ENCODE measurements around the gene SLC25A6. TPM values are rescaled to one million over a fixed set of nuclear protein-coding genes. Genes with fewer than 3 reads are reported as not detected.
A peak's percentile ranks its signal among the peaks of the same experiment; 100 is the strongest.
"Not testable (repeated sequence)": the region's sequence is repeated elsewhere in the genome, so short reads cannot be mapped to it uniquely, and the experiment has no call there.

SLC25A6 gene
- total RNA-seq, 6 experiments from 2014 or later: 44.3 to 87.8 (median 57.0) TPM

GRCh38 chrX:1407035-1407434 is 15.1 kb upstream of the SLC25A6 start:
- no peak for ATAC-seq
- TF ChIP-seq CTCF (IDR thresholded peaks at IDR 0.05): no peak
- TF ChIP-seq POLR2A (IDR thresholded peaks at IDR 0.05): no peak
- H3K27ac ChIP-seq: no peak overlapping the region
- H3K9me3 ChIP-seq: no peaks in the 10 kb centered on the region
- no peaks in the 10 kb centered on the region for H3K4me1 ChIP-seq
- no peaks in the 10 kb centered on the region for H3K27me3 ChIP-seq
- no peak for DNase-seq
- no peak overlapping the region for H3K4me3 ChIP-seq
- peaks cover 0 to 25% (median 11%) of the 10 kb centered on the region in 4 donors for H3K36me3 ChIP-seq
- intact Hi-C loops (cut with DNase I): no loop called here

GRCh38 chrX:1405769-1406168 is 13.9 kb upstream of the SLC25A6 start:
- H3K27me3 ChIP-seq; ATAC-seq; intact Hi-C loops (cut with DNase I); H3K4me1 ChIP-seq; H3K27ac ChIP-seq; DNase-seq; H3K9me3 ChIP-seq; H3K4me3 ChIP-seq: not testable (repeated sequence)
- H3K36me3 ChIP-seq: peaks cover 0 to 21% (median 10%) of the 10 kb centered on the region in 4 donors
- 94% methylated on average over 2 of the region's 2 CpGs for WGBS (ENCODE audit: insufficient coverage, low coverage, low lambda C conversion rate, missing lambda C conversion rate)

- peaks cover 0 to 24% (median 10%) of the 10 kb centered on the region in 4 donors for H3K36me3 ChIP-seq
- DNase-seq; H3K27ac ChIP-seq; H3K4me1 ChIP-seq; ATAC-seq; H3K9me3 ChIP-seq; intact Hi-C loops (cut with DNase I); H3K27me3 ChIP-seq; H3K4me3 ChIP-seq: not testable (repeated sequence)
- WGBS (ENCODE audit: insufficient coverage, low coverage, low lambda C conversion rate, missing lambda C conversion rate): 98% methylated on average over 3 of the region's 3 CpGs
Observed at GRCh38 chrX:1403867-1404266, 12.0 kb upstream of the SLC25A6 start.

GRCh38 chrX:1403228-1403627 is 11.3 kb upstream of the SLC25A6 start:
- Histone ChIP-seq H3K4me3 (no peak overlapping the region), H3K9me3 (no peaks in the 10 kb centered on the region), H3K4me1 (no peaks in the 10 kb centered on the region), H3K27ac (no peak overlapping the region), H3K36me3 (peaks cover 0 to 24% (median 10%) of the 10 kb centered on the region in 4 donors), H3K27me3 (no peaks in the 10 kb centered on the region)
- peak in 1 of 3 donors; percentile 48 for DNase-seq
- intact Hi-C loops (cut with DNase I): no loop called here
- no peak for ATAC-seq
- TF ChIP-seq POLR2A (IDR thresholded peaks at IDR 0.05): no peak
- TF ChIP-seq CTCF (IDR thresholded peaks at IDR 0.05): no peak
- 100% methylated on average over 2 of the region's 10 CpGs for WGBS (ENCODE audit: insufficient coverage, low coverage, low lambda C conversion rate, missing lambda C conversion rate)

GRCh38 chrX:1401611-1402430 is 9.9 kb upstream of the SLC25A6 start:
- H3K4me1 ChIP-seq: no peaks in the 10 kb centered on the region
- H3K36me3 ChIP-seq: peaks cover 0 to 14% (median 9%) of the 10 kb centered on the region in 4 donors
- WGBS (ENCODE audit: insufficient coverage, low coverage, low lambda C conversion rate, missing lambda C conversion rate): 77% methylated on average over 6 of the region's 30 CpGs
- DNase-seq (peak in 1 of 3 donors; percentile 40), ATAC-seq (peak in 2 of 4 donors; percentile 5 to 34)
- no peaks in the 10 kb centered on the region for H3K9me3 ChIP-seq
- no peak overlapping the region for H3K4me3 ChIP-seq
- no peaks in the 10 kb centered on the region for H3K27me3 ChIP-seq
- intact Hi-C loops (cut with DNase I): no loop called here
- no peak overlapping the region for H3K27ac ChIP-seq
- TF ChIP-seq POLR2A (IDR thresholded peaks at IDR 0.05) (no peak), CTCF (IDR thresholded peaks at IDR 0.05) (no peak)

All from right lobe of liver (tissue), 6 donors.